ENCODE data around the gene CTDSPL.
"Not testable (repeated sequence)": the region's sequence is repeated elsewhere in the genome, so short reads cannot be mapped to it uniquely, and the experiment has no call there.

Gene CTDSPL

DNA sequence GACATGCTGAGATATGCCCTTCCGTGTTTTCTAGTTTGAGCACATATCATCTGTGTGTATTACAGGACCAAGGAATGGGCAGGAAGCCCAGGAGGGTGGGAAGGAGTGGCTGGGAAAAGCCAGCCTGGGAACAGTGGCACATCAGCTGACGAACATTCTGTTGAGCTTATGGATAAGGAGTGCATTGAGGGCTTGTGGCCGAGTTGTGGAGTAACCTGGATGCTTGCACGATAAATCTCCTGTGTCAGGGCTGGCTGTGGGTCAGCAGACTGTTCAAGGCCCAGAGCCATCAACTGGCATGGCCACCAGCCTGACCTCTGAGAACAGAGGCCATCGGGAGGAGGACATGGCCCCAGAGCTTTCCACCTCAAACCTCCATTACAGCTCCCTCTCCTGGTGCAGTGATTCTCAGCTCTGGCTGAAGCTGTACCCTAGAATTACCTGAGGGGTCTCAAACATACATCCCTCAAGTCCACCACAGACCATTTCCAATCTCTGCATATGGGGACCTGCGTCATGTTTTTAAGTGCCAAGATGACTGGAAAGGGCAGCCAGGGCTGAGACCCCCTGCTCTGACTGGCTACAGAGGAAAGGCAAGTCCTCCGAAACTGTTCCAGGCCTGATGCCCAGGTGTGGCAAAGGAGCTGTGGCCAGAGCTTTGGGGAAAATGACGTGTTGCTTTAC, 124.1 kb downstream of the CTDSPL start:
- no peak for ATAC-seq
- TF ChIP-seq ARNTL (CRISPR knock-in tag; IDR thresholded peaks at IDR 0.05; ENCODE audit: borderline replicate concordance, low read depth) (no peak), TOX (CRISPR knock-in tag; IDR thresholded peaks at IDR 0.05; ENCODE audit: borderline replicate concordance) (no peak), GLIS3 (CRISPR knock-in tag; IDR thresholded peaks at IDR 0.05) (no peak)

- no peak for TF ChIP-seq ESRRG (CRISPR knock-in tag; IDR thresholded peaks at IDR 0.05)
- no peak; the same call in 2 of the 3 replicates for ATAC-seq
Observed at GRCh38 chr3:37986479-37987314, 125.0 kb downstream of the CTDSPL start.

DNA sequence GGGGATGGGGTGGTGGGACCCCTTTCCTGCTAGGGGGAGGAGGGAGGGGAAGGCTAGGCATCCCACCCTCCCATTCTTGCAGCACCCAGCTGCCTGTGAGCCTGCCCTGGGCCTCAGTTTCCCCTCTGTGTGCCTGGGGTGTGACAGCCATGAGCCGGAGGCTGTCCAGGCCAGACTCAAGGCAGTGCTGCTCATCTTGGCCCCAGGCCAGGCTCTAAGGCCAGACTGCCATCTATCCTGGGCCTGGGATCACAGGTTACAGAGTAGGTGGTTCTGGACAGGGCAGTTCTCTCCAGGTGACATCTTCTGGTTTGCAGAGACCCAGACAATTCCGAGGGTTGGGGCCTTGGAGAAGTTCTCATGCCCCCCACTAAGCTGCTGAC, 125.6 kb downstream of the CTDSPL start:
- TF ChIP-seq POU6F1 (CRISPR knock-in tag; IDR thresholded peaks at IDR 0.05; ENCODE audit: borderline replicate concordance, low read depth) (no peak), CSDC2 (CRISPR knock-in tag; IDR thresholded peaks at IDR 0.05) (no peak), TSHZ2 (CRISPR knock-in tag; IDR thresholded peaks at IDR 0.05) (no peak)

GRCh38 chr3:37987751-37988179, 126.1 kb downstream of the CTDSPL start:
- no peak; the same call in 2 of the 3 replicates for ATAC-seq
- TF ChIP-seq SNAI2 (CRISPR knock-in tag; IDR thresholded peaks at IDR 0.05): no peak
- TF ChIP-seq ZNF565 (CRISPR knock-in tag; conservative IDR thresholded peaks at IDR 0.05; ENCODE audit: low read depth): no peak
- no peak for TF ChIP-seq ZFP3 (CRISPR knock-in tag; IDR thresholded peaks at IDR 0.05)
- no peak for TF ChIP-seq ZNF70 (CRISPR knock-in tag; IDR thresholded peaks at IDR 0.05)
- no peak for TF ChIP-seq CREB5 (CRISPR knock-in tag; IDR thresholded peaks at IDR 0.05; ENCODE audit: low read depth)
- no peak for TF ChIP-seq CSDC2 (CRISPR knock-in tag; IDR thresholded peaks at IDR 0.05)
- no peak for TF ChIP-seq POU6F1 (CRISPR knock-in tag; IDR thresholded peaks at IDR 0.05; ENCODE audit: borderline replicate concordance, low read depth)
- TF ChIP-seq RARB (CRISPR knock-in tag; IDR thresholded peaks at IDR 0.05): no peak
- TF ChIP-seq, protein P1, sequence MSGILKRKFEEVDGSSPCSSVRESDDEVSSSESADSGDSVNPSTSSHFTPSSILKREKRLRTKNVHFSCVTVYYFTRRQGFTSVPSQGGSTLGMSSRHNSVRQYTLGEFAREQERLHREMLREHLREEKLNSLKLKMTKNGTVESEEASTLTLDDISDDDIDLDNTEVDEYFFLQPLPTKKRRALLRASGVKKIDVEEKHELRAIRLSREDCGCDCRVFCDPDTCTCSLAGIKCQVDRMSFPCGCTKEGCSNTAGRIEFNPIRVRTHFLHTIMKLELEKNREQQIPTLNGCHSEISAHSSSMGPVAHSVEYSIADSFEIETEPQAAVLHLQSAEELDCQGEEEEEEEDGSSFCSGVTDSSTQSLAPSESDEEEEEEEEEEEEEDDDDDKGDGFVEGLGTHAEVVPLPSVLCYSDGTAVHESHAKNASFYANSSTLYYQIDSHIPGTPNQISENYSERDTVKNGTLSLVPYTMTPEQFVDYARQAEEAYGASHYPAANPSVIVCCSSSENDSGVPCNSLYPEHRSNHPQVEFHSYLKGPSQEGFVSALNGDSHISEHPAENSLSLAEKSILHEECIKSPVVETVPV (CRISPR knock-in tag; IDR thresholded peaks at IDR 0.05): no peak
- TF ChIP-seq OSR1 (CRISPR knock-in tag; IDR thresholded peaks at IDR 0.05): no peak
- no peak for TF ChIP-seq ZC3H10 (CRISPR knock-in tag; IDR thresholded peaks at IDR 0.05)
- TF ChIP-seq BACH2 (CRISPR knock-in tag; IDR thresholded peaks at IDR 0.05; ENCODE audit: borderline replicate concordance): no peak
- no peak for TF ChIP-seq ARNTL (CRISPR knock-in tag; IDR thresholded peaks at IDR 0.05; ENCODE audit: borderline replicate concordance, low read depth)

More for the DNA sequence above, 125.6 kb downstream of the CTDSPL start:
- no peak for ATAC-seq

- not testable (repeated sequence) for ATAC-seq
Observed at GRCh38 chr3:37988376-37988775, 126.7 kb downstream of the CTDSPL start.

Data from SK-N-SH treated with all-trans-retinoic acid at 6 μM for 48 hours (cell line).